OCI-LY7 (cell line): ENCODE data around the gene AUTS2.

Experiments
- EZH2phosphoT487 ChIP-seq: fragments of 200-600 bp; sonication (generic); IDR thresholded peaks from 2 replicates; pipeline ENCODE4 v1.6.1; 2018; ENCODE audit warnings: low read depth, borderline replicate concordance, mild to moderate bottlenecking, mixed run types, antibody characterized with exemption, low read length, moderate library complexity, mixed read lengths
- TF ChIP-seq, protein P1 (sequence below): fragments of 200-600 bp; sonication (generic); conservative IDR thresholded peaks from 2 replicates; pipeline ENCODE4 v1.5.1; 2014; ENCODE audit warnings: mild to moderate bottlenecking, antibody characterized with exemption, low read length, moderate library complexity, mixed read lengths

DNA sequence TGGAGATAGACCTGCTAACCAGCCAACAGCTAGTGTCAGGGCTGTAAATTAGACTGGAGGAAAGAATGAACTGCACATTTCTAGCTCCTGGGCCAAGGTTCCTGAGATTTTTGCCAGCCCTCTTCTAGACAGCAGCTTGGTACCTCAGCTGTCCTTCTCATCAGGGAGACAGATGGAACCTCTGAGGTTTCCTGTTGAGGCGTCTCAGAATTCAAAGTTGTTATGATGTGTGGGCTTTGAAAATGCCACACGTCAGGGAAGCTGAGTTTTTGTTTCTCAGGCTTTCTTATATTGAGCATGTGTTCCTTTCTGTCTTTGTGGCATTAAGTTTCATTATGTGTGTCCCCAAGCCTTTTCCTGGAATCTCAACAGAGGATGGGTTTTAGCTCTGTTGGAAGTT is 736.6 kb downstream of the AUTS2 start:
- TF ChIP-seq, protein P1, sequence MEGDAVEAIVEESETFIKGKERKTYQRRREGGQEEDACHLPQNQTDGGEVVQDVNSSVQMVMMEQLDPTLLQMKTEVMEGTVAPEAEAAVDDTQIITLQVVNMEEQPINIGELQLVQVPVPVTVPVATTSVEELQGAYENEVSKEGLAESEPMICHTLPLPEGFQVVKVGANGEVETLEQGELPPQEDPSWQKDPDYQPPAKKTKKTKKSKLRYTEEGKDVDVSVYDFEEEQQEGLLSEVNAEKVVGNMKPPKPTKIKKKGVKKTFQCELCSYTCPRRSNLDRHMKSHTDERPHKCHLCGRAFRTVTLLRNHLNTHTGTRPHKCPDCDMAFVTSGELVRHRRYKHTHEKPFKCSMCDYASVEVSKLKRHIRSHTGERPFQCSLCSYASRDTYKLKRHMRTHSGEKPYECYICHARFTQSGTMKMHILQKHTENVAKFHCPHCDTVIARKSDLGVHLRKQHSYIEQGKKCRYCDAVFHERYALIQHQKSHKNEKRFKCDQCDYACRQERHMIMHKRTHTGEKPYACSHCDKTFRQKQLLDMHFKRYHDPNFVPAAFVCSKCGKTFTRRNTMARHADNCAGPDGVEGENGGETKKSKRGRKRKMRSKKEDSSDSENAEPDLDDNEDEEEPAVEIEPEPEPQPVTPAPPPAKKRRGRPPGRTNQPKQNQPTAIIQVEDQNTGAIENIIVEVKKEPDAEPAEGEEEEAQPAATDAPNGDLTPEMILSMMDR: no peak
- TF ChIP-seq EZH2phosphoT487: no peak
